GM12873 (cell line): ENCODE results near the gene ANKH.

Experiments
- TF ChIP-seq, protein P1 (sequence below): IDR thresholded peaks from 2 replicates; pipeline ENCODE4 v1.5.1; 2012; ENCODE audit warnings: low read depth, mild to moderate bottlenecking, moderate library complexity, low read length, control low read depth; ENCODE audit not compliant: insufficient read depth; ENCODE audit errors: missing control alignments

ANKH gene

DNA sequence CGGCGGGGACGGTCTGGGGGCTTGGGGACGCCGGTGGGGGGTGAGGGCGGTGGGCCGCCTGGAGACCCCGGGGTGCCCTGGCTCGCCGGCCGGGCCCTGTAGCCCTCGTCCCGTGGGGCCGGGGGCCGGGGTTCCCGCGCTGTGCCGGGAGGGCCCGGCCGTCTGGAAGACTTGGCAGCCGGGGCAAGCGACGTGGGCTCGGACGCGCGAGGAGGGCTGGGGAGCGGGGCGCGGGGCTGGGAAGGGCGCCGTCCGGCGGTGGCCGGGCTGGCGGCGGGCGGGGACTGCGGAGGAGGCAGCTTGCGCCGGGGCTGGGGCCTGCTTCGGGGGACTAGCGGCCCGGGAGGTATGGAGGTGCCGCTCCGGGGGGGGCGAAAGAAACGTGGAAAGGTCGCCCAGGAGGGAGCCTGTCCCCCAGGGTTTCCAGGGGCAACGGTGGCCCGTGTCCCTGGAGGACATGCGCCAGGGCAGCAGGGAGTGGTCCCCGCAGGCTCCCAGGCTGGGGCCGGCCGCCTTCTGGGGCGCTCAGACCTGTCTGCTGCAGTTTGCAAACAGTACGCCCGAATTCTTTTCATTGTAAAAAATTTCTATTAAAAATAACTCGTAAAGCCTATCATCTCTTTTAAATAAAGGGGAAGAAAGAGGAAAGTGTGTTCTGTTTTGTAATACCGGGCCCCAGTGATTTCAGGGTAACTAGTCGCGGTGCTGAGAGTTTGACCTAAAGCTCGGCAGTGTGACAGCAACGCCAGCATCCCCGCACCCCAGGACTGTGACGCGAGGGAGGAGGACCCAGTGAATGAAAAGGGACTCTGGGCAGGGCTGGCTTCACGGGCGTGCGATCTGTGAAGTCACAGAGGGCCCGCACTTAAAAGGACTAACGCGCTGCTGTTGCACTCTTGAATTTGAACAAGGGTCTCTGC, 752 bp upstream of the ANKH start:
- TF ChIP-seq, protein P1, sequence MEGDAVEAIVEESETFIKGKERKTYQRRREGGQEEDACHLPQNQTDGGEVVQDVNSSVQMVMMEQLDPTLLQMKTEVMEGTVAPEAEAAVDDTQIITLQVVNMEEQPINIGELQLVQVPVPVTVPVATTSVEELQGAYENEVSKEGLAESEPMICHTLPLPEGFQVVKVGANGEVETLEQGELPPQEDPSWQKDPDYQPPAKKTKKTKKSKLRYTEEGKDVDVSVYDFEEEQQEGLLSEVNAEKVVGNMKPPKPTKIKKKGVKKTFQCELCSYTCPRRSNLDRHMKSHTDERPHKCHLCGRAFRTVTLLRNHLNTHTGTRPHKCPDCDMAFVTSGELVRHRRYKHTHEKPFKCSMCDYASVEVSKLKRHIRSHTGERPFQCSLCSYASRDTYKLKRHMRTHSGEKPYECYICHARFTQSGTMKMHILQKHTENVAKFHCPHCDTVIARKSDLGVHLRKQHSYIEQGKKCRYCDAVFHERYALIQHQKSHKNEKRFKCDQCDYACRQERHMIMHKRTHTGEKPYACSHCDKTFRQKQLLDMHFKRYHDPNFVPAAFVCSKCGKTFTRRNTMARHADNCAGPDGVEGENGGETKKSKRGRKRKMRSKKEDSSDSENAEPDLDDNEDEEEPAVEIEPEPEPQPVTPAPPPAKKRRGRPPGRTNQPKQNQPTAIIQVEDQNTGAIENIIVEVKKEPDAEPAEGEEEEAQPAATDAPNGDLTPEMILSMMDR, result peak; percentile 9

DNA sequence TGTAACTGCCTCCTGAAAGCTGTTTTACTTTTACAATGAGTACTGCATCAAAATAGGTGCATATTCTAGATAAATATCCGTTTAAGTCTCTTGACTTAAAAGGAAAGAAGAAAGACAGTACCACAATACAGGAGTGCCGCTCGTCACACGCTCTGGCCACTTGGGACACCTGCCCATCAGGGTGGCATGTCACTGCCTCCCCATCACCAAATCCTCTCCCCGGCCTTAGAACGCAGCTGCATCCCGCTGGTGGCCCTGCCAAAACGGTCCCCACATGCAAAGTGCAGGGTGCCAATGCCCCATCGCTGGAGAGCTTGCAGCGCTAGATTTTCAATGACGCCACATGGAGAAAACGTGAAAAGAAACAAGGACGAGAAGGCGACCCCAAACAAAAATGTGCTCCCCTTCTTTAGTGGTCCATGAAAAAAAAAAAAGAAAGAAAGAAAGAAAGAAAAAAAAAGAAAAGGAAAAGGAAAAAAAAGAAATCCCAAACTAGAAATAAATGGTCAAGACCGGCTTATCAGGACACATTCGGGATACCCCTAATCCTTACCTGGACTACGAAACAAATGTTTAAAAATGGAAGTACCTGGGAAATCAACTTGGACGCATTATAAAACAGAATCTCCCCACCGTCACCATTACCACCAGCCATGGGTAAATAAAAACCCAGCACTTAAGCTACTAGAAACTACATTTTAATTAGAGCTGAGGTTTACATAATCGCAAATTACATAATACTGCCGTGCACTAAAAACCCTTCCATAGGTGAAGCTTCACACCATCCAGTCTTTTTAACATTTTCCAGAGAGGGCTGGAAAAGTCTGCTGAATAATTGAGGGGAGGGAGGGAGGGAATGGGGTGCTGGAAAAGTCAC, 1.0 kb downstream of the ANKH start:
- TF ChIP-seq, protein P1, result peak; percentile 28

DNA sequence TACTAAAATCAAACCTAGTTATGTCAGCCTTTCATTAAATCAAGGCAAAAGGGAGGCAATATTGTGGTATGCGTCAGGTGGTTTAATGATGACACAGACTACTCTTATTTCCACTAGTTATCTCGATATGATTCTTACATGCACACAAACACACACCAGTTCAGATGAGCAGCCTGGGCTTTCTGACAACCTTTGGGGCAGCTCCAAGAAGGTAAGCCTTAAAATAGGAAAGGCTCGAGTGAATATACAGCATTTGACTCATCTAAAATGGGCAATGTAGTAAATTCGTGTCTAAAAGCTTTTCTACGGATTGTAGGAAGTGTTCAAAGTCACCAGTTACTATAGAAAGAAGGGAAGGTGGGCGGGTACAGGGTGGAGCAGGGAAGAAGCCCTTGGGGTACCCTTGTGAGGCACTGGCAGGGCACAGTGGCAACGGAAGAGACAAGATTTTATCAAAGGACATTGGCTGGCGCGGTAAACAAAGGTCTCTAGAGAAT, 1.9 kb downstream of the ANKH start:
- TF ChIP-seq, protein P1, result no peak

DNA sequence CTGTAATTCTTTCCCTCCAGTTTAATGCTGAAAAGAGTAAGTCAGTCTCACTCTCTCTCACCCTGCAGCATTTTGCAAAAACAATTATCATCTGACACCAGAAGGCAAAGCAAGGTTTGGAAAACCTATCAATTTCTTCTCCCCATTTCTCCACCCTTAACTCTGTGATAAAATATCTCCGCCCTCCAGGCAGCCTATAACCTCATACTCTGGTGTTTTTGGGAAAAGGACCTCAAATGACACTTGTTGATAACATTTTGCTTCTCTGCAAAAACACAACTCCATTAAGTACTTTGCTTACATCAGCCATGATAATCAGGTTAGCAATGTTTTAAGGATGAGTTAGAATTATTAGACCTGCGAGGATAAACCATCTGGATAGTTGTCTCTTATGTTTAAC, 2.3 kb downstream of the ANKH start:
- TF ChIP-seq, protein P1, result no peak

DNA sequence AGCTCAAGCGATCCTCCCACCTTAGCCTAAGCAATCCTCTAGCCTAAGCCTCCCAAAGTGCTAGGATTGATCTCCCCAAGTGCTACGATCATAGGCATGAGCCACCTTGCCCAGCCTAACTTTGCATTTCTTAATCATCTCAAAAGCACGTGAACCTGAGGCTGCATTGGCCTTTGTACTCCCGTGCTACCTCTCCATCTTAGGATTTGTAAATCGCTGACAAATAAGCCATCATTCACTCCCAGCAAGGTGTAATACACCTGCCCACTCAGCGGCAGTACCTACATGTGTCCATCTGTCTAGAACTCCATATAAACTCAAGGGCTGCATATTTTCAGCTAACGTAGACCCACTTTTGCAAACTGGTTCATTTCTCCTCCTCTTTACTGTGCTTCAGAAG, 2.8 kb downstream of the ANKH start:
- TF ChIP-seq, protein P1, result no peak

DNA sequence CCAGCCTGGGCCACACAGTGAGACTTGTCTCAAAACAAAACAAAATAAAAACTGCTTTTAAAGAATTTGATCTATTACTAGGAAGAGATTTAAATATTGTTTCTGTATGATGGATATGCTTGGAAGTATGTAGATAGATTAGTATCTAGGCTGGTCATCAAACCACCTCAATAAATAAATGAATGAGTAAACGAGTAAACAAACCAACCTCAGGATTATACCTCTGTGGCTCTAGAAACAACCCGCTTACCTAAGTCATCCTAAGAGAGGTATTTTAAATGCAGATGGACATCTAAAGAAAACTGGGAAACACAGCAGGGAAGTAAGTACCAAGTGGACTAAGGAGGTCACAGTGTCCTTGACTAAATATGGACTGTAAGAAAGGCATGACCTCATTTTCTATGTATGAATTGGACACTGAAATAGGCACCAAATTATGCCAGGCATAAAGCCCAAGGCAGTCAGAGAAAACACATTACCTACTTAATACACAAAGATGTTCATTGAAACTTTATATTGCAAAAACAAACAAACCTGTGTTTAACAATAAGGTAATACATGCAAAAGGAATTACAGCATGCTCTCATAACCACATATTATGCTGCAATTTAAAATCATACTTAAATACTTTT, 7.3 kb downstream of the ANKH start:
- TF ChIP-seq, protein P1, result no peak
